C4-2B (cell line): ENCODE data around the gene CDC37.

Source experiments
- H3K27ac ChIP-seq: fragments of 450-650 bp; 2 replicates; pipeline ENCODE4 v1.5.1; 2017
- ZFX ChIP-seq: fragments of 450-650 bp; IDR thresholded peaks from 2 replicates; pipeline ENCODE4 v1.6.1; 2017
- TF ChIP-seq, protein P1 (sequence below): fragments of 450-650 bp; conservative IDR thresholded peaks from 2 replicates; pipeline ENCODE4 v1.5.1; 2017; ENCODE audit warnings: mild to moderate bottlenecking

CDC37 gene

DNA sequence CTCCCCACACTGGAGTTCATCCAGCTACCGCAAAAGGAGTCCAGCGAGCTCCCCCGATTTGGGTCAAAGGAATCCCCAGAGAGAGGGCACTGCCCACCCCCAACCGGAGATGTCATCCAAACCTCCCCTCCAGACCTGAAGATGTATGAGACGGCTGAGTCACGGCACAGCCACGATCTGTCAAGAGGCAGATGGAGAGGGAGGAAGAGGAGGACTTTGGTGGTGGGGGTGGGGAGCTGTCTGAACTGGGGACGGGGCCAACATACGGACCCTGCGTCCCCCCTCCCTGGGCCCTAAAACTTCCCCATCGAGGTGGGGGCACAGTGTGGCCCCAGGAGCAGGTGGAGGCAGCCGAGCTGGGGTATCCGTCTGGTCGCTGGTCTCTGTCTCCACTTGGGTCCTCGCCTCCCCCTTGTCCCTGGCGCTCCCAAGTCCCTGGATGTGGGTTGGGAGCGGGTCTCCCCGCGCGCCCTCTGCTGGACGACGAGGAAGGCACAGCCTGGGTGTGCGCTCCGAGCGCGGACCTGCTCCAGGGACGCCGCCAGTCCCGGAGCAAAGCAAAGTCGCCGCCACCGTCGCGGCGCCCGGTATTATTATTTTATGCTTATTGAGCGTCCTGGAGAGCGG, 20.8 kb upstream of the CDC37 start:
- TF ChIP-seq, protein P1, sequence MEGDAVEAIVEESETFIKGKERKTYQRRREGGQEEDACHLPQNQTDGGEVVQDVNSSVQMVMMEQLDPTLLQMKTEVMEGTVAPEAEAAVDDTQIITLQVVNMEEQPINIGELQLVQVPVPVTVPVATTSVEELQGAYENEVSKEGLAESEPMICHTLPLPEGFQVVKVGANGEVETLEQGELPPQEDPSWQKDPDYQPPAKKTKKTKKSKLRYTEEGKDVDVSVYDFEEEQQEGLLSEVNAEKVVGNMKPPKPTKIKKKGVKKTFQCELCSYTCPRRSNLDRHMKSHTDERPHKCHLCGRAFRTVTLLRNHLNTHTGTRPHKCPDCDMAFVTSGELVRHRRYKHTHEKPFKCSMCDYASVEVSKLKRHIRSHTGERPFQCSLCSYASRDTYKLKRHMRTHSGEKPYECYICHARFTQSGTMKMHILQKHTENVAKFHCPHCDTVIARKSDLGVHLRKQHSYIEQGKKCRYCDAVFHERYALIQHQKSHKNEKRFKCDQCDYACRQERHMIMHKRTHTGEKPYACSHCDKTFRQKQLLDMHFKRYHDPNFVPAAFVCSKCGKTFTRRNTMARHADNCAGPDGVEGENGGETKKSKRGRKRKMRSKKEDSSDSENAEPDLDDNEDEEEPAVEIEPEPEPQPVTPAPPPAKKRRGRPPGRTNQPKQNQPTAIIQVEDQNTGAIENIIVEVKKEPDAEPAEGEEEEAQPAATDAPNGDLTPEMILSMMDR: peak; percentile 99
- no peak for TF ChIP-seq ZFX
- H3K27ac ChIP-seq: no peak overlapping the region

DNA sequence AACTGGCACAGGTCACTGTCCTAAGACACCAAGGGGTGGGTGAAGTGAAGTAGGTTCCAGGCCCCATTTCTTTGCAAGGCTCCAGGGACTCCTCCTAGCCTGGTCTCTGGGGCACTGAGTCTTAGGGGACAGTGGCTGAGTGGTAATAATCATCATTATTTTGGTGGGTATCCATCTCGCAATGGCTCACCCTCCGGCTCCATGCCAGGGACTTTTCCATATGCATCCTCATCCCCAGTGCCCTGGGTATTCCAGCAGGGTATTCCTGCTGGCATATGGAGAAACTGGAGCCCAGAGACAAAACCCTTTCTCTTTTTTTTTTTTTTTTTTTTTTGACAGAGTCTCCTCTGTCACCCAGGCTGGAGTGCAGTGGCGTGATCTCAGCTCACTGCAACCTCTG, 19.5 kb upstream of the CDC37 start:
- TF ChIP-seq, protein P1: no peak
- no peak for TF ChIP-seq ZFX

DNA sequence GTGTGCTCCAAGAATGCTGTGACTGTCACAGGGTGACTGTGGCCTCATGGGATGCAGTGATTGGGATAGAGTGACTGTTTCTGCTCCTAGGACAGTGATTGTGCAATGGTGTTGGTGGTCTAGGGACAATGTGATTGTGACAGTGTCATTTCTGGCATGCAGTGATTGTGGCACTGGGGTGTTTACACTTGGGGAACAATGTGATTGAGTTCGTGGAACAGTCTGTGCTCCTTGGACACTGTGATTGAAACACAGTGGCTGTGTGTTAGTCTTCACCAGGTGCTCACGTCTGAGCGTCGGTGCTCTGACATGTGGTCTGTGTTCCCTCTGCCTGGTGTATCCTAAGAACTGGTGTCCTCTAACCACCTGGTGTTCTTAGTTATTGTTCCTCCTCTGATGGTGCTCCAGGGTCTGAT, 18.7 kb upstream of the CDC37 start:
- H3K27ac ChIP-seq: no peak overlapping the region
- TF ChIP-seq, protein P1: no peak
- no peak for TF ChIP-seq ZFX

More for the DNA sequence above, 19.5 kb upstream of the CDC37 start:
- no peak overlapping the region for H3K27ac ChIP-seq

DNA sequence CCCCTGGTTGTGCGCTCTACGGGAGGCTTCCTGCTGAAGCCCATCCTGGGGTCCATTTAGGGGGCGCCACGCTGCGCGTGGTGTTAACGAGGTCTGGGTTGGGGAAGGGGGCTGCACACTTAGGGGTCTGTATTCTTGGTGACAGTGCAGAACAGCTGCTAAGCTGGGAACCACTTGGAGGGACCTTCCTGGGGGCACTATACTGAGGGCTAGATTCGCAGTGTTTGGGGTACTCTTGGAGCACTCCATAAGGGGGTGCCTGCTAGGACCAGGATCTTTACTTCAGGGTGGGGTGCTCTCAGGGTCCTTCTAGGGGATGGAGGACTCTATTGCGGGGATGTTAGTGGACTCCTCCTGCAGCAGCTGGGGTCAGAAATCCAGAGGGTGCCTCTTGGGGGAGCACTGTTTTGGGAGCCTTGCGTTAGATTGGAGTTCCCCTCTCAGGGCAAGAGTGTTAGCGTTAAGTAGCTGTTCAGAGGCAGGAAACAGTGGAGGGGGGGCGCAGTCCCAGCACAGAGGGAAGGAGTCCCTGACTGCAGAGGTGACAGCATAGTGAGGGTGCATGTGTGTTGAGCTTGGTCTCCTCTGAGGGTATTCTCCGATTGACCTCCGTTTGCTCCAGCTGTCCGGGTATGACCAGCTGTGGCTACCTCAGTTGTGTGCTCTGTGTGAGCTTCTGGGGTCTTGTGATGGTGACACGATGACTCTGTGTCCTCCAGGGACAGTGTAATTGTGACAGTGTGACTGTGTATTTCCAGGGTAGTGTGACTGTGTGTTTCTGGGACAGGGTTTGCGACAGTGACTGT, 18.1 kb upstream of the CDC37 start:
- TF ChIP-seq, protein P1: peak; percentile 38
- TF ChIP-seq ZFX: no peak
- no peak overlapping the region for H3K27ac ChIP-seq

DNA sequence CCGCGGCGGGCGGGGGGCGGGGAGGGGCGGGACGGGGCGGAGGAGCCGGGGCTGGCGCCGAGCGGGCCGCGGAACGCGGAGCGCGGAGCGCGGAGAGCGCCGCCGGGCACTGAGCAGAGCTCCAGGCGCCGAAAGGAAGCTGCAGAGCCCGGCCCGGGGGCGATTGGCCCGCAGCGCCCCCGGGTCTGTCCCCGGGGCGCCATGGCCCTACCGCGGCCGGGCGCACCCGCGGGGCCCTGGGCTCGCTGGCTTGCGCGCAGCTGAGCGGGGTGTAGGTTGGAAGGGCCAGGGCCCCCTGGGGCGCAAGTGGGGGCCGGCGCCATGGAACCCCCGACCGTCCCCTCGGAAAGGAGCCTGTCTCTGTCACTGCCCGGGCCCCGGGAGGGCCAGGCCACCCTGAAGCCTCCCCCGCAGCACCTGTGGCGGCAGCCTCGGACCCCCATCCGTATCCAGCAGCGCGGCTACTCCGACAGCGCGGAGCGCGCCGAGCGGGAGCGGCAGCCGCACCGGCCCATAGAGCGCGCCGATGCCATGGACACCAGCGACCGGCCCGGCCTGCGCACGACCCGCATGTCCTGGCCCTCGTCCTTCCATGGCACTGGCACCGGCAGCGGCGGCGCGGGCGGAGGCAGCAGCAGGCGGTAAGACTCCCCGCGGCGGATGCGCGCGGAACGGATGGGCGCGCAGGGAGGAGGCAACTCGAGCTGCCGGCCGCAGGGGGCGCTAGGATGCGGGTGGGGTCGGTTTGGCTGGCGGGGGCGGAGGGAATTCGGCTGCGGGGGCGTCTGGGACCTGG, 17.3 kb upstream of the CDC37 start, which contains the start of gene PDE4A:
TSS of gene PDE4A (plus strand) at position 95 of the 796 bp plus-strand sequence. CDS start at position 322, 227 bp downstream.
- peak within 1 kb of the TSS; percentile 27 for H3K27ac ChIP-seq
- TF ChIP-seq, protein P1: peak; percentile 70
- no peak for TF ChIP-seq ZFX

DNA sequence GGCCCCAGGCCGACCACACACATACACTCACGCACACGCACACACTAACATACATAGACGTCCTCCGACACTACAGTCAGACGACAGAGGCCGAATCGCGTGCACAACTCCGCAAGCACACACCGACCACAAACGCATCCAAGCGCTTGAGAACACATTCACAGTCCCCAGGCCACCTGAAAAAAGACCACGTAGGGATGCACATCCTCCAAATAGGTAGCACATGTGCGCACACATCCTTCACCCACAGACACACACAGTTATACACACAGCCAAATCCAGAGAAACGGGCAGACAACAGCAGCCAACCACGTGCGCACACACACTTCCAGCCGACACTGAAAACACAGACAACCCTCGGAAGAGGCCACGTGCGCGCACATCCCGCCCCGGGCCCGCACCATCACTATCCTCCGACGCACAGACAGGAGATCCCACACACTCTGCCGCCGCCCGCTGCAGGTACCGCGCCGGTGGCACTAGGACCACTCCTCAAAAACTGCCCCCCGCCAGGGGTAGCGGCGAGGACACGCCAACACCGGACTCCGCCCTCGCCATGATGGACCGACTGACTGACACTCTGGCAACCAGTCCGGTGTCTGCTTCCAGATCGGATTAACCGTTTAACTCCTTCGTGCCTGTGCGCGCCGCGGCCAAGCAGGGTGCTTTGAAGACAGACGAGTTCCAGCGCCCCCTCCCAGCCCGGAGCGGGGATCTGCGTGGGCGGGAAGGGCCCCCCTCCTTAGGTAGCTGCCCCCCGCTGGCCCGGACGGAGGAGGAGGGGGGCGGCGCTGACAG, 16.5 kb upstream of the CDC37 start:
- peak overlapping the region; percentile 27 for H3K27ac ChIP-seq

More for the DNA sequence above, 16.5 kb upstream of the CDC37 start:
- TF ChIP-seq, protein P1: no peak
- no peak for TF ChIP-seq ZFX
